H1 (cell line): ENCODE results near the gene TSPAN3. TPM values are rescaled to one million over a fixed set of nuclear protein-coding genes. Genes with fewer than 3 reads are reported as not detected.

Experiments used
- ATF2 ChIP-seq: IDR thresholded peaks from 2 replicates; pipeline ENCODE4 v1.6.1; 2012; ENCODE audit warnings: low read length, inconsistent platforms
- RXRA ChIP-seq: IDR thresholded peaks from 2 replicates; pipeline ENCODE4 v1.6.1; 2011; ENCODE audit warnings: low read depth, mild to moderate bottlenecking, low read length, moderate library complexity; ENCODE audit not compliant: insufficient read depth
- SIX5 ChIP-seq: IDR thresholded peaks from 2 replicates; pipeline ENCODE4 v1.6.1; 2011; ENCODE audit warnings: mild to moderate bottlenecking, low read depth, low read length
- polyA plus RNA-seq, 7 experiments: library from polyadenylated mRNA; depleted of rRNA in 3 of 7; stranded (reverse) in 5 of 7; unstranded in 2 of 7; fragments of >200 nt in 5 of 7; fragments of 200-250 nt in 2 of 7; gene quantifications; 1 replicate in 5 of 7; 2 replicates in 1 of 7; 4 replicates in 1 of 7; pipeline versions ENCODE4 v1.2.1 to v1.2.3, GENCODE V29; 2011 to 2013; ENCODE audit warnings: missing spikeins in 2 of 7, mixed read lengths in 2 of 7
- total RNA-seq: library from RNA; stranded (reverse); fragmentation: NEBNext Ultra II Directional; extraction: Animal tissue kit (Norgen Biotek cat#: 25700); gene quantifications from 2 replicates; pipeline ENCODE4 v1.2.1, GENCODE V29; 2021

TSPAN3 gene
- total and polyA plus RNA-seq, 2 of the 8 experiments (the other 6 are each of a cell fraction or from before 2014, with no cell fraction given), result 107 to 238 TPM

GRCh38 chr15:76993114-76993725 is 77.7 kb downstream of the TSPAN3 start (continued):
- TF ChIP-seq ATF2 (no peak), SIX5 (no peak), RXRA (no peak)
